HG02852 (cell line): ENCODE data around the gene KCNMA1.
"Not testable (repeated sequence)": the region's sequence is repeated elsewhere in the genome, so short reads cannot be mapped to it uniquely, and the experiment has no call there.

Experiments used
- ATAC-seq: cut with Tn5 transposase; IDR thresholded peaks from one replicate; pipeline ENCODE4 v1.9.1; 2021; ENCODE audit warnings: mild to moderate bottlenecking, moderate library complexity; ENCODE audit not compliant: unreplicated experiment

Gene KCNMA1

GRCh38 chr10:77588886-77589285 is 48.7 kb downstream of the KCNMA1 start:
- no peak for ATAC-seq

GRCh38 chr10:77587416-77587790 is 50.2 kb downstream of the KCNMA1 start:
- no peak for ATAC-seq

GRCh38 chr10:77586719-77587415 is 50.7 kb downstream of the KCNMA1 start:
- no peak for ATAC-seq

GRCh38 chr10:77584938-77585337 is 52.7 kb downstream of the KCNMA1 start:
- no peak for ATAC-seq

GRCh38 chr10:77583527-77583926 is 54.1 kb downstream of the KCNMA1 start:
- ATAC-seq: no peak

GRCh38 chr10:77582710-77583115 is 54.9 kb downstream of the KCNMA1 start:
- no peak for ATAC-seq

- ATAC-seq: no peak
These were observed 55.9 kb downstream of the KCNMA1 start for GRCh38 chr10:77581738-77582137.

- no peak for ATAC-seq
These were observed 57.1 kb downstream of the KCNMA1 start for GRCh38 chr10:77580482-77580881.

- ATAC-seq: no peak
These were observed 58.9 kb downstream of the KCNMA1 start for GRCh38 chr10:77578583-77579227.

- ATAC-seq: no peak
These were observed 59.9 kb downstream of the KCNMA1 start for GRCh38 chr10:77577666-77578229.

GRCh38 chr10:77576444-77577032 is 61.1 kb downstream of the KCNMA1 start:
- no peak for ATAC-seq

- ATAC-seq: no peak
These were observed 61.6 kb downstream of the KCNMA1 start for GRCh38 chr10:77576007-77576367.

- ATAC-seq: no peak
These were observed 62.2 kb downstream of the KCNMA1 start for GRCh38 chr10:77575271-77576006.

GRCh38 chr10:77574438-77574837 is 63.2 kb downstream of the KCNMA1 start:
- ATAC-seq: no peak

- not testable (repeated sequence) for ATAC-seq
These were observed 65.1 kb downstream of the KCNMA1 start for GRCh38 chr10:77572520-77572919.

GRCh38 chr10:77571490-77571889 is 66.1 kb downstream of the KCNMA1 start:
- no peak for ATAC-seq

- no peak for ATAC-seq
These were observed 70.6 kb downstream of the KCNMA1 start for GRCh38 chr10:77566914-77567566.

- ATAC-seq: no peak
These were observed 71.4 kb downstream of the KCNMA1 start for GRCh38 chr10:77566236-77566635.

- ATAC-seq: no peak
These were observed 72.0 kb downstream of the KCNMA1 start for GRCh38 chr10:77565590-77566023.

GRCh38 chr10:77564731-77565589 is 72.6 kb downstream of the KCNMA1 start:
- ATAC-seq: no peak
